Natural killer cell (primary cell): ENCODE results near the gene CRADD. TPM values are rescaled to one million over a fixed set of nuclear protein-coding genes. Genes with fewer than 3 reads are reported as not detected.
A peak's percentile ranks its signal among the peaks of the same experiment; 100 is the strongest.

Experiments used
- ATAC-seq, 3 donors: fragments of 150-1000 bp in 2 of 3; fragments of 200-7000 bp in 1 of 3; cut with Tn5 transposase; 1 replicate in 1 of 3; 2 replicates in 2 of 3; pipeline ENCODE4 v1.10.0; 2021; ENCODE audit warnings: mild to moderate bottlenecking in 2 of 3, moderate library complexity in 2 of 3
- DNase-seq, 2 donors: peaks; one replicate each; pipeline versions ENCODE4 v3.0.0 to v3.0.0-alpha.2; 2013 to 2021; ENCODE audit warnings: mixed read lengths in 1 of 2
- H3K27ac ChIP-seq: one replicate; pipeline ENCODE4 v1.5.1; 2013; ENCODE audit warnings: mild to moderate bottlenecking, low read length
- H3K27me3 ChIP-seq: one replicate; pipeline ENCODE4 v1.6.1; 2013; ENCODE audit warnings: low read length; ENCODE audit not compliant: control insufficient read depth, insufficient read depth
- H3K36me3 ChIP-seq: one replicate; pipeline ENCODE4 v1.6.1; 2013; ENCODE audit warnings: low read length; ENCODE audit not compliant: control insufficient read depth, insufficient read depth
- H3K4me1 ChIP-seq: one replicate; pipeline ENCODE4 v1.6.1; 2013; ENCODE audit warnings: low read length; ENCODE audit not compliant: control insufficient read depth, insufficient read depth
- H3K4me3 ChIP-seq: one replicate; pipeline ENCODE4 v1.5.1; 2013; ENCODE audit warnings: low read length
- H3K9me3 ChIP-seq: one replicate; pipeline ENCODE4 v1.6.1; 2013; ENCODE audit warnings: low read length; ENCODE audit not compliant: control insufficient read depth, insufficient read depth
- H3K27ac Mint-ChIP-seq, 2 donors: one replicate each; pipeline ENCODE4 v1.8.0; 2022; ENCODE audit warnings: mild to moderate bottlenecking in 2 of 2, mixed read lengths in 2 of 2, moderate library complexity in 1 of 2
- H3K27me3 Mint-ChIP-seq, 2 donors: one replicate each; pipeline ENCODE4 v1.8.0; 2022; ENCODE audit warnings: low read depth in 2 of 2, mixed read lengths in 2 of 2
- H3K36me3 Mint-ChIP-seq: one replicate; pipeline ENCODE4 v1.8.0; 2022; ENCODE audit warnings: mixed read lengths
- H3K4me1 Mint-ChIP-seq, 2 donors: one replicate each; pipeline ENCODE4 v1.8.0; 2022; ENCODE audit warnings: mixed read lengths in 2 of 2
- H3K4me3 Mint-ChIP-seq: one replicate; pipeline ENCODE4 v1.8.0; 2022; ENCODE audit warnings: mild to moderate bottlenecking, moderate library complexity, mixed read lengths
- H3K9me3 Mint-ChIP-seq, 2 donors: one replicate each; pipeline ENCODE4 v1.8.0; 2022; ENCODE audit warnings: mixed read lengths in 2 of 2
- WGBS: methylation state at CpG from one replicate; pipeline ENCODE4 v1.1.7; 2013; ENCODE audit warnings: missing lambda C conversion rate; ENCODE audit not compliant: insufficient coverage; 5-methylcytosine and 5-hydroxymethylcytosine counted together
- intact Hi-C: fragments of 100-400 bp; cut with micrococcal nuclease; formaldehyde crosslinking; loops from one replicate; pipeline ENCODE4 v1.14.2; 2022
- total RNA-seq, 4 donors: library from RNA; stranded (reverse); fragments of 120-200 nt in 1 of 4; gene quantifications; one replicate each; pipeline versions ENCODE4 v1.2.3 to v1.2.4, GENCODE V29; 2013 to 2022
- TF ChIP-seq, protein P1 (sequence below): fragments of 200-600 bp; IDR thresholded peaks from one replicate; pipeline ENCODE4 v1.8.0; 2022; ENCODE audit warnings: antibody characterized with exemption

Gene CRADD
- total RNA-seq, 3 donors from 2014 or later (not counting 1 experiment from before 2014, with no cell fraction given): 19.1 to 27.5 (median 26.4) TPM

- Mint-ChIP-seq H3K9me3 (no peaks in the 10 kb centered on the region), H3K36me3 (no peaks in the 10 kb centered on the region), H3K27me3 (no peaks in the 10 kb centered on the region), H3K4me1 (peaks cover 0 to 9% of the 10 kb centered on the region in 2 donors), H3K27ac (peak overlapping the region in 1 of 2 donors; percentile 6), H3K4me3 (no peak overlapping the region)
- Histone ChIP-seq H3K9me3 (no peaks in the 10 kb centered on the region), H3K27me3 (no peaks in the 10 kb centered on the region), H3K4me3 (no peak overlapping the region), H3K4me1 (no peaks in the 10 kb centered on the region), H3K36me3 (no peaks in the 10 kb centered on the region), H3K27ac (no peak overlapping the region)
- TF ChIP-seq, protein P1, sequence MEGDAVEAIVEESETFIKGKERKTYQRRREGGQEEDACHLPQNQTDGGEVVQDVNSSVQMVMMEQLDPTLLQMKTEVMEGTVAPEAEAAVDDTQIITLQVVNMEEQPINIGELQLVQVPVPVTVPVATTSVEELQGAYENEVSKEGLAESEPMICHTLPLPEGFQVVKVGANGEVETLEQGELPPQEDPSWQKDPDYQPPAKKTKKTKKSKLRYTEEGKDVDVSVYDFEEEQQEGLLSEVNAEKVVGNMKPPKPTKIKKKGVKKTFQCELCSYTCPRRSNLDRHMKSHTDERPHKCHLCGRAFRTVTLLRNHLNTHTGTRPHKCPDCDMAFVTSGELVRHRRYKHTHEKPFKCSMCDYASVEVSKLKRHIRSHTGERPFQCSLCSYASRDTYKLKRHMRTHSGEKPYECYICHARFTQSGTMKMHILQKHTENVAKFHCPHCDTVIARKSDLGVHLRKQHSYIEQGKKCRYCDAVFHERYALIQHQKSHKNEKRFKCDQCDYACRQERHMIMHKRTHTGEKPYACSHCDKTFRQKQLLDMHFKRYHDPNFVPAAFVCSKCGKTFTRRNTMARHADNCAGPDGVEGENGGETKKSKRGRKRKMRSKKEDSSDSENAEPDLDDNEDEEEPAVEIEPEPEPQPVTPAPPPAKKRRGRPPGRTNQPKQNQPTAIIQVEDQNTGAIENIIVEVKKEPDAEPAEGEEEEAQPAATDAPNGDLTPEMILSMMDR: no peak
- 100% methylated on average over 1 of the region's 3 CpGs for WGBS
- no peak for ATAC-seq
- no peak for DNase-seq
- intact Hi-C loops: no loop called here
Measured at GRCh38 chr12:93760275-93760875, 83.2 kb downstream of the CRADD start.

- Histone ChIP-seq H3K27me3 (no peaks in the 10 kb centered on the region), H3K9me3 (no peaks in the 10 kb centered on the region), H3K36me3 (no peaks in the 10 kb centered on the region), H3K27ac (no peak overlapping the region), H3K4me3 (no peak overlapping the region), H3K4me1 (peaks cover 2% of the 10 kb centered on the region)
- intact Hi-C loops: no loop called here
- H3K4me3 Mint-ChIP-seq: no peak overlapping the region
- H3K4me1 Mint-ChIP-seq: peaks cover 4 to 12% of the 10 kb centered on the region in 2 donors
- no peak overlapping the region for H3K27ac Mint-ChIP-seq
- H3K27me3 Mint-ChIP-seq: no peaks in the 10 kb centered on the region
- no peak for ATAC-seq
- TF ChIP-seq, protein P1: no peak
- H3K36me3 Mint-ChIP-seq: no peaks in the 10 kb centered on the region
- 97% methylated on average over 2 of the region's 3 CpGs for WGBS
- DNase-seq: no peak
- no peaks in the 10 kb centered on the region for H3K9me3 Mint-ChIP-seq
Measured at GRCh38 chr12:93762059-93762719, 85.0 kb downstream of the CRADD start.

- Mint-ChIP-seq H3K4me3 (no peak overlapping the region), H3K27me3 (no peaks in the 10 kb centered on the region), H3K9me3 (no peaks in the 10 kb centered on the region), H3K36me3 (no peaks in the 10 kb centered on the region), H3K27ac (no peak overlapping the region), H3K4me1 (peaks cover 12 to 21% of the 10 kb centered on the region in 2 donors)
- TF ChIP-seq, protein P1: no peak
- no peak for ATAC-seq
- no peaks in the 10 kb centered on the region for H3K9me3 ChIP-seq
- intact Hi-C loops: no loop called here
- H3K4me1 ChIP-seq: peaks cover 2% of the 10 kb centered on the region
- H3K27ac ChIP-seq: no peak overlapping the region
- no peak for DNase-seq
- H3K4me3 ChIP-seq: no peak overlapping the region
- no peaks in the 10 kb centered on the region for H3K27me3 ChIP-seq
- 100% methylated on average over 1 of the region's 3 CpGs for whole genome bisulfite sequencing
- H3K36me3 ChIP-seq: no peaks in the 10 kb centered on the region
Measured at GRCh38 chr12:93762912-93763553, 85.9 kb downstream of the CRADD start.
